ENCODE data around the gene CLDN2. TPM values are rescaled to one million over a fixed set of nuclear protein-coding genes. Genes with fewer than 3 reads are reported as not detected.

Gene CLDN2
- polyA plus RNA-seq, 1 of the 3 experiments (the other 2 are of a cell fraction) = 0.36 TPM

DNA sequence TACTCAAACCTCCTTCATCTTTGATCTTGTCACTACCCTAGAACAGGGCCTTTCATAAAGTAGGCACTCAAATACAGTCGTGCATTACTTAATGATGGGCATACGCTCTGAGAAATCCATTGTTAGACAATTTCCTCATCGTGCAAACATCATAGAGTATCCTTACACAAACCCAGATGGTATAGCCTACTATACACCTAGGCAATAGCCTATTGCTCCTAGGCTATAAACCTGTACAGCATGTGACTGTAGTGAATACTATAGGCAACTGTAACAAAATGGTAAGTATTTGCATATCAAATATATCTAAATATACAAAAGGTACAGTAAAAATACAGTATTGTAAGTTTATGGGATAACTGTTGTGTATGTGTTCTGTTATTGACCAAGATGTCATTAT, 31.9 kb downstream of the CLDN2 start:
- WGBS (ENCODE audit: low lambda C conversion rate) = 42% methylated on average over 3 of the region's 3 CpGs
- no peak overlapping the region for H3K9ac ChIP-seq
- TF ChIP-seq GATA2 (CRISPR knock-in tag; IDR thresholded peaks at IDR 0.05) = no peak
- TF ChIP-seq TEAD4 (IDR thresholded peaks at IDR 0.05; ENCODE audit: borderline replicate concordance, insufficient read depth) = no peak
- no peak for TF ChIP-seq CHD2 (IDR thresholded peaks at IDR 0.05; ENCODE audit: low read length, partially characterized antibody)
- no peak for TF ChIP-seq TAF1 (IDR thresholded peaks at IDR 0.05; ENCODE audit: borderline replicate concordance, low read depth, low read length)
- TF ChIP-seq FOXM1 (IDR thresholded peaks at IDR 0.05; ENCODE audit: low read depth) = no peak
- TF ChIP-seq FOSL2 (IDR thresholded peaks at IDR 0.05; ENCODE audit: borderline replicate concordance, low read depth) = no peak
- no peak for TF ChIP-seq EZH2phosphoT487 (IDR thresholded peaks at IDR 0.05; ENCODE audit: borderline replicate concordance, low read depth)
- TF ChIP-seq IRF3 (IDR thresholded peaks at IDR 0.05; ENCODE audit: low read depth, low read length) = no peak
- no peak for TF ChIP-seq NFIC (IDR thresholded peaks at IDR 0.05; ENCODE audit: borderline replicate concordance)
- TF ChIP-seq SIN3A (IDR thresholded peaks at IDR 0.05; ENCODE audit: borderline replicate concordance, low read depth, low read length) = no peak
- no peak for TF ChIP-seq REST (IDR thresholded peaks at IDR 0.05; ENCODE audit: low read depth, low read length)
- TF ChIP-seq FOXJ3 (CRISPR knock-in tag; IDR thresholded peaks at IDR 0.05) = no peak
- peaks cover 6% of the 10 kb centered on the region for H3F3A ChIP-seq (replicated peaks; ENCODE audit: insufficient read depth)
- DNase-seq = no peak
- ChIA-PET CTCF (interaction anchor here (0.6 to 1.5 kb wide), 5 partner anchors 10 to 58 kb away, joined by 3 to 8 read pairs (median 5); no protein-coding TSS in a partner anchor), POLR2A (no interaction called here)
- no peaks in the 10 kb centered on the region for H3K9me2 ChIP-seq
- H2AFZ ChIP-seq (ENCODE audit: low read depth) = no peak overlapping the region
- H3K79me2 ChIP-seq (ENCODE audit: insufficient read depth) = no peaks in the 10 kb centered on the region
- no peaks in the 10 kb centered on the region for H3K9me3 ChIP-seq
- no peak overlapping the region for H3K4me3 ChIP-seq (ENCODE audit: low read depth in 2 of 2, low read length in 1 of 2)
- no peaks in the 10 kb centered on the region for H4K20me1 ChIP-seq (ENCODE audit: insufficient read depth)
- H3K27me3 ChIP-seq (ENCODE audit: insufficient read depth) = peaks cover 3% of the 10 kb centered on the region; the same call in 1 of the 2 replicates
- no peak overlapping the region for H3K4me2 ChIP-seq
- H3K27ac ChIP-seq (ENCODE audit: low read depth in 2 of 2, low read length in 1 of 2) = no peak overlapping the region
- H3K4me1 ChIP-seq (ENCODE audit: control insufficient read depth in 1 of 2, insufficient read depth in 2 of 2, low read depth in 1 of 2, low read length in 1 of 2) = peaks cover 3 to 4% of the 10 kb centered on the region in 2 experiments; a peak in 2 of 4 replicates
- H3K36me3 ChIP-seq (replicated peaks in 1 of 2; ENCODE audit: control insufficient read depth in 1 of 2, insufficient read depth in 2 of 2, low read length in 1 of 2) = no peaks in the 10 kb centered on the region

DNA sequence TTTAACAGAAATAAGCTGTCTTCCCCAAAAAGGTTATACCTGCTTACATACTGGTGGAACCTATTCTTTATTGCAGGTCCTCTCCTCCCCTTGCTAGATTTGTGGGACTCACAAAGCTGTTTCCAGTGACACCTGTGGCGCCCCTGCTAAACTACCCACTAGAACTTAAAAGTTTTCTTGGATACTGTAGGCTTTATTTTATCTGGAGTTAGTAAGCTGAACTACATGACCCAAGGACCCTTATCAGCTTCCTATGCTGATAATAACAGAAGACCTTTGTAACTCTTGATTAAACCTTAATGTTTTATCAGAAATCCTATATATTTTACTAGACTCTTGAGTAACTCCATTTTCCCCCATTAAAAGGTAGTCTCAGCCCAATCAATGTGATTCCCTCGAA, 32.3 kb downstream of the CLDN2 start:
- H3K4me2 ChIP-seq = no peak overlapping the region
- no peak overlapping the region for H2AFZ ChIP-seq (ENCODE audit: low read depth)
- 48% methylated on average over 2 of the region's 2 CpGs for WGBS (ENCODE audit: low lambda C conversion rate)
- no peaks in the 10 kb centered on the region for H4K20me1 ChIP-seq (ENCODE audit: insufficient read depth)
- ChIA-PET POLR2A (no interaction called here), CTCF (interaction anchor here (0.6 to 1.5 kb wide), 5 partner anchors 11 to 58 kb away, joined by 3 to 8 read pairs (median 5); no protein-coding TSS in a partner anchor)
- TF ChIP-seq RAD21 (IDR thresholded peaks at IDR 0.05; ENCODE audit: low read length) (no peak), MXI1 (IDR thresholded peaks at IDR 0.05; ENCODE audit: low read depth, low read length) (no peak), EP300 (IDR thresholded peaks at IDR 0.05; ENCODE audit: borderline replicate concordance in 1 of 2, low read depth in 1 of 2, low read length in 1 of 2) (no peak), JUND (IDR thresholded peaks at IDR 0.05) (no peak), GATA2 (CRISPR knock-in tag; IDR thresholded peaks at IDR 0.05) (no peak), RFX5 (IDR thresholded peaks at IDR 0.05; ENCODE audit: low read length) (no peak), RXRA (IDR thresholded peaks at IDR 0.05; ENCODE audit: borderline replicate concordance, low read depth) (no peak)
- no peak overlapping the region for H3K9ac ChIP-seq
- H3K9me3 ChIP-seq = no peaks in the 10 kb centered on the region
- peaks cover 3% of the 10 kb centered on the region; the same call in 1 of the 2 replicates for H3K27me3 ChIP-seq (ENCODE audit: insufficient read depth)
- no peak overlapping the region for H3K4me3 ChIP-seq (ENCODE audit: low read depth in 2 of 2, low read length in 1 of 2)
- H3K36me3 ChIP-seq (replicated peaks in 1 of 2; ENCODE audit: control insufficient read depth in 1 of 2, insufficient read depth in 2 of 2, low read length in 1 of 2) = no peaks in the 10 kb centered on the region
- H3F3A ChIP-seq (replicated peaks; ENCODE audit: insufficient read depth) = peaks cover 6% of the 10 kb centered on the region
- H3K4me1 ChIP-seq (ENCODE audit: control insufficient read depth in 1 of 2, insufficient read depth in 2 of 2, low read depth in 1 of 2, low read length in 1 of 2) = peaks cover 3 to 4% of the 10 kb centered on the region in 2 experiments; a peak in 2 of 4 replicates
- no peaks in the 10 kb centered on the region for H3K79me2 ChIP-seq (ENCODE audit: insufficient read depth)
- no peaks in the 10 kb centered on the region for H3K9me2 ChIP-seq
- DNase-seq = no peak
- no peak overlapping the region for H3K27ac ChIP-seq (ENCODE audit: low read depth in 2 of 2, low read length in 1 of 2)

Measured in SK-N-SH (cell line).